ENCODE results near the gene PLB1.

The PLB1 gene

GRCh38 chr2:28565720-28566295 is 69.9 kb downstream of the PLB1 start:
- DNase-seq (ENCODE audit: low read depth), result no peak

GRCh38 chr2:28566521-28567041 is 70.7 kb downstream of the PLB1 start:
- peak; percentile 79 for DNase-seq (ENCODE audit: low read depth)

GRCh38 chr2:28567061-28567471 is 71.2 kb downstream of the PLB1 start:
- DNase-seq (ENCODE audit: low read depth), result no peak

- DNase-seq (ENCODE audit: low read depth), result no peak
Observed at GRCh38 chr2:28568036-28568435, 72.2 kb downstream of the PLB1 start.

GRCh38 chr2:28568533-28568932 is 72.7 kb downstream of the PLB1 start:
- no peak for DNase-seq (ENCODE audit: low read depth)

GRCh38 chr2:28570431-28570830 is 74.6 kb downstream of the PLB1 start:
- DNase-seq (ENCODE audit: low read depth), result no peak

- no peak for DNase-seq (ENCODE audit: low read depth)
Observed at GRCh38 chr2:28576714-28577113, 80.9 kb downstream of the PLB1 start.

- DNase-seq (ENCODE audit: low read depth), result no peak
Observed at GRCh38 chr2:28577791-28578680, 82.2 kb downstream of the PLB1 start.

- DNase-seq (ENCODE audit: low read depth), result peak; percentile 18
Observed at GRCh38 chr2:28578774-28579173, 82.9 kb downstream of the PLB1 start.

GRCh38 chr2:28579606-28580005 is 83.7 kb downstream of the PLB1 start:
- no peak for DNase-seq (ENCODE audit: low read depth)

- peak; percentile 30 for DNase-seq (ENCODE audit: low read depth)
Observed at GRCh38 chr2:28580078-28580477, 84.2 kb downstream of the PLB1 start.

GRCh38 chr2:28581312-28581711 is 85.5 kb downstream of the PLB1 start:
- no peak for DNase-seq (ENCODE audit: low read depth)

- DNase-seq (ENCODE audit: low read depth), result no peak
Observed at GRCh38 chr2:28582152-28582551, 86.3 kb downstream of the PLB1 start.

- no peak for DNase-seq (ENCODE audit: low read depth)
Observed at GRCh38 chr2:28582595-28582994, 86.7 kb downstream of the PLB1 start.

GRCh38 chr2:28583899-28584553 is 88.2 kb downstream of the PLB1 start:
- DNase-seq (ENCODE audit: low read depth), result peak; percentile 96

- DNase-seq (ENCODE audit: low read depth), result no peak
Observed at GRCh38 chr2:28586867-28587266, 91.0 kb downstream of the PLB1 start.

GRCh38 chr2:28587526-28588291 is 91.8 kb downstream of the PLB1 start:
- DNase-seq (ENCODE audit: low read depth), result no peak

GRCh38 chr2:28588292-28588670 is 92.4 kb downstream of the PLB1 start:
- DNase-seq (ENCODE audit: low read depth), result peak; percentile 26

- DNase-seq (ENCODE audit: low read depth), result no peak
Observed at GRCh38 chr2:28589746-28590463, 94.0 kb downstream of the PLB1 start.

- DNase-seq (ENCODE audit: low read depth), result no peak
Observed at GRCh38 chr2:28590496-28591301, 94.8 kb downstream of the PLB1 start.

All from EH (cell line).